BJ (cell line): ENCODE results near the gene PTPRJ. TPM values are rescaled to one million over a fixed set of nuclear protein-coding genes. Genes with fewer than 3 reads are reported as not detected.

Source experiments
- CTCF ChIA-PET: fragments of 350-600 bp; formaldehyde crosslinking; extraction: SDS; loops from one replicate; lab custom pipeline; 2021; ENCODE audit warnings: antibody characterized with exemption, inconsistent platforms; lab: Yijun Ruan, JAX
- POLR2A ChIA-PET: fragments of 300-600 bp; sonication (Branson Sonifier 250); formaldehyde crosslinking; extraction: SDS; loops from one replicate; lab custom pipeline; 2021; ENCODE audit warnings: antibody characterized with exemption; lab: Charles Lee
- DNase-seq: peaks from one replicate; pipeline ENCODE4 v3.0.0-alpha.2; 2011; ENCODE audit warnings: low read depth
- H3K27me3 ChIP-seq: 2 replicates; pipeline ENCODE4 v1.6.0; 2011; ENCODE audit warnings: low read length; ENCODE audit not compliant: control insufficient read depth, insufficient read depth
- H3K36me3 ChIP-seq: 2 replicates; pipeline ENCODE4 v1.5.1; 2011; ENCODE audit warnings: low read length; ENCODE audit not compliant: control insufficient read depth, insufficient read depth
- H3K4me3 ChIP-seq: 2 replicates; pipeline ENCODE4 v1.5.1; 2011; ENCODE audit warnings: low read depth, mild to moderate bottlenecking, control low read depth, low read length
- polyA plus RNA-seq: library from polyadenylated mRNA; depleted of rRNA; stranded (reverse); fragments of >200 nt; gene quantifications from 2 replicates; pipeline ENCODE4 v1.2.3, GENCODE V29; 2011
- TF ChIP-seq, protein P1 (sequence below): IDR thresholded peaks from 2 replicates; pipeline ENCODE4 v1.5.1; 2011; ENCODE audit warnings: low read depth, mild to moderate bottlenecking, control low read depth, inconsistent platforms, low read length, moderate library complexity; ENCODE audit not compliant: insufficient read depth

The PTPRJ gene
- polyA plus RNA-seq, 1 experiment, result 3.8 TPM

DNA sequence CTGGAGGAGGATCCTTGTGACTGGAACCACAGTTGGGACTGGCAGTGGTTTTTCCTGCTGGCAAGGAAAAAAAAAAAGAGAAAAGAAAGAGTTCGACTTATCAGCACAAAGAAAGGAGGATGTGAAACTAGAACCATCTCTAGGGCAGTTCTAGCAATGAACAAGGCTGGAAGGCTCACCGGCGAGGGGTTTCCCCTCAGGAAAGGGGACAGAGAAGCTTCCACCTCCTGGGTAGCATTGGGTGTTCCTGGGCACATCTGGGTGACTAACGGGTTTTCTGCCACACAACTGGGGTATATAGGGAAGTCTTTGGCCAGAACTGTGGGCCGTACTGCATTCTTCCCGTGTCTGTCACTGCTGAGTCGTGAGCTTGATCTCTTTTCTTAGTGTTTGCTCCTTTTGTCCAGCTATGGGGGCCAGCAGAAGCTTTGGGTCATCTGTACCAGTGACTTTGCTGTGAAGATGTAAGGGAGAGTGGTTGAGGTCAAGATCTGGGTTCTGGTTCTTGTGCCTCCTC is 126.9 kb downstream of the PTPRJ start:
- TF ChIP-seq, protein P1, sequence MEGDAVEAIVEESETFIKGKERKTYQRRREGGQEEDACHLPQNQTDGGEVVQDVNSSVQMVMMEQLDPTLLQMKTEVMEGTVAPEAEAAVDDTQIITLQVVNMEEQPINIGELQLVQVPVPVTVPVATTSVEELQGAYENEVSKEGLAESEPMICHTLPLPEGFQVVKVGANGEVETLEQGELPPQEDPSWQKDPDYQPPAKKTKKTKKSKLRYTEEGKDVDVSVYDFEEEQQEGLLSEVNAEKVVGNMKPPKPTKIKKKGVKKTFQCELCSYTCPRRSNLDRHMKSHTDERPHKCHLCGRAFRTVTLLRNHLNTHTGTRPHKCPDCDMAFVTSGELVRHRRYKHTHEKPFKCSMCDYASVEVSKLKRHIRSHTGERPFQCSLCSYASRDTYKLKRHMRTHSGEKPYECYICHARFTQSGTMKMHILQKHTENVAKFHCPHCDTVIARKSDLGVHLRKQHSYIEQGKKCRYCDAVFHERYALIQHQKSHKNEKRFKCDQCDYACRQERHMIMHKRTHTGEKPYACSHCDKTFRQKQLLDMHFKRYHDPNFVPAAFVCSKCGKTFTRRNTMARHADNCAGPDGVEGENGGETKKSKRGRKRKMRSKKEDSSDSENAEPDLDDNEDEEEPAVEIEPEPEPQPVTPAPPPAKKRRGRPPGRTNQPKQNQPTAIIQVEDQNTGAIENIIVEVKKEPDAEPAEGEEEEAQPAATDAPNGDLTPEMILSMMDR, result no peak
- POLR2A ChIA-PET, result no interaction called here
- Histone ChIP-seq H3K4me3 (no peak overlapping the region), H3K27me3 (no peaks in the 10 kb centered on the region), H3K36me3 (no peaks in the 10 kb centered on the region)
- DNase-seq, result no peak
- CTCF ChIA-PET, result interaction anchor here (0.6 to 9.1 kb wide), 10 partner anchors 8 to 175 kb away, joined by 3 to 171 read pairs (median 4); no protein-coding TSS in a partner anchor

DNA sequence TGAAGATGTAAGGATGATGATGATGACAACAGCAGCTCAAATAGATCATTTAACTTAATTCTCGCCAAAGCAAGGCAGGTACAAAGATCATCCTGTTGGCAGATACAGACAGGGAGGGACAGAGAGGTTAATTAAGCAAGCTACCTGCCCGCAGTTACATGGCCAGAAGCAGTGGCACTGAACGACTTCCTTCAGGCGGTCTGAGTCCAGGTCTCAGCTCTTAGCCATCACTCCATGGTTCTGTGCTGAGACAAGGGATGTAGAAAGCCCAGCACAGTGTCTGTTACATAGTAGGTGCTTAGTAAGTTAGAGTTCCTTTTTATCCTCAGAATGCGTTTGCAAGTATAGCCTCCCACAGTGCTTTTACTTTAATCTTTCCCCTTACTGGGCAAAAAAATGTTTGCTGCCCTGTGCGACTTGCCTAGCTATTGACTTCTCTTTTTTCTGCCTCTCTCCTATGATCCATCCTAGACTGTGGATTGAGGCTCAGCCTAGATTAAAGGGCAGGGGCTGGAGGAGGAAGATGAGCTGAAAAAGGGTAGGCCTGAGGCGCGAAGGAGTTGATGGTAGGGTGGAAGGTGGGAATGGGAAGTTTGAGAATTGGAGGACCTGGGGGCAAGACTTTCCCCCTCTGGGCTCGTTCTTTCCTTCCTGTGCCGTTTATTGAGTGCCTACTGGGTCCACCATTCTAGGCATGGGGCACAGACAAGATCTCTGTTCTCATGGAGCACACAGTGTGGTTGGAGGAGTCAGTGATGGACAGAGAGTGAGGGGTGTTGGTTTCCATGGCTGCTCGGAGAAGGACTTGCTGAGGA is 128.1 kb downstream of the PTPRJ start:
- TF ChIP-seq, protein P1, result no peak
- ChIA-PET POLR2A (interaction anchor here (0.7 kb wide), 1 partner anchor 177 kb away, joined by 3 read pairs; no protein-coding TSS in a partner anchor), CTCF (interaction anchor here (0.6 to 9.1 kb wide), 36 partner anchors 9 to 261 kb away, joined by 3 to 171 read pairs (median 4); partner anchors contain the start of genes NUP160 and PTPRJ)
- H3K4me3 ChIP-seq, result no peak overlapping the region
- H3K36me3 ChIP-seq, result no peaks in the 10 kb centered on the region
- no peaks in the 10 kb centered on the region for H3K27me3 ChIP-seq
- DNase-seq, result no peak

DNA sequence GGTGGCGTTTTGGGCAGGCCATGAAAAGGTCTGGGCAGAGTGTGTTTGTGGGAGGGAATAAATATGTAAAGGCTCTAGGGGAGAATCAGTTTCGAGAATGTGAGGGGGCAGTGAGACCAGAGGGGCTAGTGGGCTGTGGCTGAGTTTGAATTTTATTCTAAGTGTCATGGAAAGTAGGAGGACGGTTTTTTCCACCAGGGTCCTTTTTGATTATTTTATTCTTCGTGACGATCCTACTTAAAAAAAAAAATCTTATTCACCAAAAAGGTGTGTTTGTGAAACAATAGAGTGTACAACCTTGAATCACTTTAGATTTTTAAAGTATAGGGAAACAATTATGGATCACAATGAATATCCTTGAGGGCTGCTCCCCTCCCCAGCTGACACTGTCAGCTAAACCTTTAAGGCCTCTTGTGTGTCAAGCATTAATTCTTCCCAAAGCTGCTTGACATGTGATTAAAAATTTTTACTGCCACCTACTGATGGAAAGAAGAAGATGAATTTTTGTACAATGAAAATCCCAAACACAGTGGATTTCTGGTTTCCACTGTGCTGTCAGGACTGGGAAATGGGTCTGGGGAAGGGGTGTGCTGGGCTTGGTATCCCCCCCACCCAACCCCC is 128.8 kb downstream of the PTPRJ start:
- no peak overlapping the region; the same call in 1 of the 2 replicates for H3K4me3 ChIP-seq
- ChIA-PET CTCF (interaction anchor here (0.6 to 9.1 kb wide), 33 partner anchors 9 to 261 kb away, joined by 3 to 171 read pairs (median 3); partner anchors contain the start of genes NUP160 and PTPRJ), POLR2A (interaction anchor here (0.7 kb wide), 1 partner anchor 178 kb away, joined by 3 read pairs; no protein-coding TSS in a partner anchor)
- H3K27me3 ChIP-seq, result no peaks in the 10 kb centered on the region
- TF ChIP-seq, protein P1, result peak; percentile 44
- no peak for DNase-seq
- H3K36me3 ChIP-seq, result no peaks in the 10 kb centered on the region

DNA sequence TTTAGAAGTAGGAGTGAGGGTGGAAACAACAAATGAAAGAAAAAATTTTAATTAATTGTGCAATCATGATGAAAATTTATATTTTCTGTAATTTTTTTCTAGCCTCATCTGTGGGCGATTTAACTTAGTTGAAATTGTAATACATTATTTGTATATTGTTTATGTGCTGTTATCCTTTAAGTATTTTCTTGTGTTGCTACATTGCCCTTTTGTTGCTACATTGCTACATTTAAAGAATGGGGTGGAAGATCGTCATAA is 130.1 kb downstream of the PTPRJ start:
- ChIA-PET POLR2A (no interaction called here), CTCF (interaction anchor here (1.2 to 9.1 kb wide), 7 partner anchors 11 to 285 kb away, joined by 3 to 171 read pairs (median 6); no protein-coding TSS in a partner anchor)
- TF ChIP-seq, protein P1, result no peak
- Histone ChIP-seq H3K4me3 (no peak overlapping the region), H3K27me3 (no peaks in the 10 kb centered on the region), H3K36me3 (no peaks in the 10 kb centered on the region)
- no peak for DNase-seq

DNA sequence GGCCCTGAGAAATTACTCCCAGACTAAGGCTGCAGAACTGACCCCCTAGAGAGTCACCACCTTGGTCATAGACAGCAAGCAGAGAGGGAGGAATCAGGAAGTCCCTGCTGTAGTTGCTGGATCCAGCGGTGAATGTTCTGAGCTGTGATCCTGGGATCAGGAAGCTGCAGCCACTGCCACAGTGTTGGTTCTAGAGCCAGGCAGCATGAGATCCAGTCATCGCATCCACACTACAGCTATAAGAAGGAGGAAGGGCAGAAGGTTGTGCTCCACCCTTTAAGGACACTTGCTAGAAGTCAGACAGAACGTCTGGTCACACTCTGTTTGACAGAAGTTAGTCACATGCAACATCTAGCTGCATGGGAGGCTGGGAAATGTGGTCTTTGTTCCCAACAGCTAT is 131.5 kb downstream of the PTPRJ start:
- Histone ChIP-seq H3K36me3 (no peaks in the 10 kb centered on the region), H3K27me3 (no peaks in the 10 kb centered on the region), H3K4me3 (no peak overlapping the region)
- no peak for DNase-seq
- POLR2A ChIA-PET, result no interaction called here
- TF ChIP-seq, protein P1, result no peak
- CTCF ChIA-PET, result interaction anchor here (0.9 to 9.1 kb wide), 8 partner anchors 12 to 258 kb away, joined by 3 to 171 read pairs (median 4); no protein-coding TSS in a partner anchor
